Ovary (tissue), 3 donors: ENCODE measurements around the gene ZNF326.

Experiments used
- CTCF ChIP-seq, 3 donors: fragments of 450-650 bp in 2 of 3; fragments of 200-600 bp in 1 of 3; IDR thresholded peaks; one replicate each; pipeline versions ENCODE4 v1.5.1 to v1.8.0; 2016 to 2022; ENCODE audit warnings: antibody characterized with exemption in 3 of 3, mild to moderate bottlenecking in 1 of 3
- POLR2A ChIP-seq: fragments of 450-650 bp; IDR thresholded peaks from one replicate; pipeline ENCODE4 v1.6.1; 2017; ENCODE audit warnings: antibody characterized with exemption, mild to moderate bottlenecking, moderate library complexity
- donor health status: DM: no; HTN: no; CAD: no.

- no peak for TF ChIP-seq CTCF (IDR thresholded peaks at IDR 0.05)
- TF ChIP-seq POLR2A, result no peak
Observed at GRCh38 chr1:89989799-89990198, 5.1 kb upstream of the ZNF326 start.
